Measurements from ENCODE around the gene WFIKKN2.
"Not testable (repeated sequence)": the region's sequence is repeated elsewhere in the genome, so short reads cannot be mapped to it uniquely, and the experiment has no call there.

Gene WFIKKN2

DNA sequence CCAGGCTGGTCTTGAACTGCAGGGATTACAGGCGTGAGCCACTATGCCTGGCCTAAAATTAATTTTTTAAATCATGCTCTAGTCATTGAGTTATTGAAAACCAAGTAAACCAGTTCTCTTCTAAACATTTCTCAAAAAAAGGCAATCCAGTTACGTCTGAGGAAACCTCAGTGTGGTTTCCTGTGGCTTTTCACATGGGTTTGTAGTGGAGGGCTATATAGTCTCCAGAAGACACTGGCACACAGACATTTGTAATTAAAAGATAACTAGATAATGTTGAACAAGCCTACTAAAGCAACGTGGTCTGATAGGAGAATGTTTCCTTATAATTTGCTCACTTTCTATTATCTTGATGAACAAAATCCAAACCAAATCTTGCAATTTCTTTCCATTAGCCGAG is 36.0 kb downstream of the WFIKKN2 start:
- Histone ChIP-seq H3K36me3 (no peaks in the 10 kb centered on the region), H3K9me3 (no peaks in the 10 kb centered on the region), H3K27me3 (no peaks in the 10 kb centered on the region), H3K4me3 (ENCODE audit: low read depth, low read length) (no peak overlapping the region), H3K4me1 (peaks cover 15% of the 10 kb centered on the region; the same call in 1 of the 2 replicates)
- TF ChIP-seq CTCF (IDR thresholded peaks at IDR 0.05; ENCODE audit: low read depth, low read length), result no peak
- no peak for DNase-seq

- Histone ChIP-seq H3K4me1 (peaks cover 15% of the 10 kb centered on the region; the same call in 1 of the 2 replicates), H3K27me3 (no peaks in the 10 kb centered on the region), H3K9me3 (no peaks in the 10 kb centered on the region), H3K4me3 (ENCODE audit: low read depth, low read length) (no peak overlapping the region), H3K36me3 (no peaks in the 10 kb centered on the region)
- DNase-seq, result no peak
- TF ChIP-seq CTCF (IDR thresholded peaks at IDR 0.05; ENCODE audit: low read depth, low read length), result no peak
Observed at GRCh38 chr17:50871898-50872297, 36.5 kb downstream of the WFIKKN2 start.

DNA sequence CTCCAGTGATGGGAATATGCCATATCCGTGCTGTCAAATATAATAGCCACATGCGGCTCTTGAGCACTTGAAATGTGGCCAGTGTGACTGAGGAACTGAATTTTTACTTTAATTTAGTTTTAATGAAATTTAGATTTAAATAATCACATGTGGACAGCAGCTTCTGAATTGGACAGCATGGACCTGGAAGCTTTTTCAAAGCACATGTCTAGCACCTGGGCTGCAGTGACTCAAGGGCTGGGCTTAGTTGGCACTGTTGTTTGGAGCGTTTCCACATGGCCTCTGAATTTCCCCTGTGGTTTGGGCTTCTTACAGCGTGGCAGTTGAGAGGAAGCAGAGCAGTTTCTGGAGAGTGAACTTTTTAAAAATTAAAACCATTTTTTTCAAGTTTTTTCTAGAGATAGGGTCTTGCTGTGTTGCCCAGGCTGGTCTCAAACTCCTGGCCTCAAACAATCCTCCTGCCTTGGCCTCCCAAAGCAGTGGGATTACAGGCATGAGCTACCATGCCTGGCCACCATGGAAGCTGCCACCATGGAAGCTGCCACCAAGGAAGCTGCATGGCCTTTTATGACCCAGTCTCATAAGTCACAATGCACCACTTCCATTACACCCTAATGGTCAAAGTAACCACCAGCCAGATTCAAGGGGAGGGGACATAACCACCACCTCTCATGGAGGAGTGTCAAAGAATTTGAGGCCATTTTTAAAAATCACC is 37.5 kb downstream of the WFIKKN2 start:
- Histone ChIP-seq H3K27me3 (no peaks in the 10 kb centered on the region), H3K4me3 (ENCODE audit: low read depth, low read length) (no peak overlapping the region), H3K4me1 (peaks cover 15% of the 10 kb centered on the region; the same call in 1 of the 2 replicates), H3K36me3 (no peaks in the 10 kb centered on the region), H3K9me3 (no peaks in the 10 kb centered on the region)
- peak; percentile 65 for DNase-seq
- TF ChIP-seq CTCF (IDR thresholded peaks at IDR 0.05; ENCODE audit: low read depth, low read length), result no peak

GRCh38 chr17:50875074-50875473 is 39.7 kb downstream of the WFIKKN2 start:
- H3K9me3 ChIP-seq, result no peaks in the 10 kb centered on the region; the same call in none of the 2 replicates
- TF ChIP-seq CTCF (IDR thresholded peaks at IDR 0.05; ENCODE audit: low read depth, low read length), result no peak
- no peaks in the 10 kb centered on the region for H3K27me3 ChIP-seq

GRCh38 chr17:50877042-50877441 is 41.7 kb downstream of the WFIKKN2 start:
- DNase-seq, H3K36me3 ChIP-seq: not testable (repeated sequence)

More at GRCh38 chr17:50875074-50875473, 39.7 kb downstream of the WFIKKN2 start:
- H3K4me1 ChIP-seq, result peaks cover 15% of the 10 kb centered on the region; the same call in 1 of the 2 replicates
- H3K36me3 ChIP-seq, result no peaks in the 10 kb centered on the region
- H3K4me3 ChIP-seq (ENCODE audit: low read depth, low read length), result no peak overlapping the region
- DNase-seq, result no peak

GRCh38 chr17:50877838-50878237 is 42.5 kb downstream of the WFIKKN2 start:
- no peak for TF ChIP-seq CTCF (IDR thresholded peaks at IDR 0.05; ENCODE audit: low read depth, low read length)
- DNase-seq, result no peak
- H3K4me3 ChIP-seq (ENCODE audit: low read depth, low read length), result no peak overlapping the region
- no peaks in the 10 kb centered on the region for H3K36me3 ChIP-seq
- no peaks in the 10 kb centered on the region; the same call in none of the 2 replicates for H3K9me3 ChIP-seq
- peaks cover 3% of the 10 kb centered on the region; the same call in 1 of the 2 replicates for H3K4me1 ChIP-seq
- no peaks in the 10 kb centered on the region for H3K27me3 ChIP-seq

More at GRCh38 chr17:50877042-50877441, 41.7 kb downstream of the WFIKKN2 start:
- H3K4me1 ChIP-seq; H3K9me3 ChIP-seq; H3K27me3 ChIP-seq; H3K4me3 ChIP-seq (ENCODE audit: low read depth, low read length): not testable (repeated sequence)
